ENCODE data around the gene TMEM235.

TMEM235 gene

DNA sequence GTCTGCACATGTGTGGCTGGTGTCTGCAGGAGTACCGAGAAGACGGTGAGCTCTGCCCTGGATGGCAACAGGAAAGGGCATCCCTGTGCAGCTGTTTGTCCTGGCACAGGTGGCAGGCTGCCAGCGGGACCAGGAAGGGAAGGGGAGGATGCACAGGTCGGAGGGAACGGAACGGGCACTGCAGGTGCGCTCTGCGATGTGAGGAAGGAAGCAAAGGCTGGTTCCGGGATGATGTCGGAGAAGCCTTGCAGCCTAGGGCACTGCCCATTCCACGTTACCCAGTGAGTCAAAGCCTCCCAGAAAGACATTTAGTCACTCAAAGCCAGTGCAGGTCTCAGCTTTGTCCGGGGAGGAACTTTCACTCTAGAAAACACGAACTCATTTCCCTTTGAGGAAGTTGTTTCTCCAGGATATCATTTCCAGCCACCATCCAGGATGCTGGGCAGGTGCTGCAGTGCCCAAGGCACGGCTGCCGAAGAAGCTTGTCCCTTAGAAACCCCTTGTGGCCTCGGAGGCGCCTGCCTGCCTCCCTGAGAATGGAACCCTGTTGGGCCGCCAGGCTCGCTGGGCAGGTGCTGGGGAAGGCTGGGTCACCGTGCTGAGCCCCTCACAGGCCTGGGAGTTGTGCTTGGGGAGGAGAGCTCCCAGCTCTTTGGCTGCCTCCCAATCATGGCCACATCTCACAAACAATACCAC, 4.5 kb upstream of the TMEM235 start:
- H4K20me1 ChIP-seq (ENCODE audit: insufficient read depth, low read length): no peaks in the 10 kb centered on the region; the same call in 1 of the 2 replicates
- H3K9me3 ChIP-seq (ENCODE audit: insufficient read depth, low read length, severe bottlenecking): no peaks in the 10 kb centered on the region
- no peaks in the 10 kb centered on the region for H3K27me3 ChIP-seq (ENCODE audit: insufficient read depth, low read length, poor library complexity)
- no peak overlapping the region for H2AFZ ChIP-seq (ENCODE audit: low read depth, low read length)
- TF ChIP-seq EZH2 (IDR thresholded peaks at IDR 0.05; ENCODE audit: borderline replicate concordance, low read depth, low read length, severe bottlenecking): no peak
- TF ChIP-seq, protein P1, sequence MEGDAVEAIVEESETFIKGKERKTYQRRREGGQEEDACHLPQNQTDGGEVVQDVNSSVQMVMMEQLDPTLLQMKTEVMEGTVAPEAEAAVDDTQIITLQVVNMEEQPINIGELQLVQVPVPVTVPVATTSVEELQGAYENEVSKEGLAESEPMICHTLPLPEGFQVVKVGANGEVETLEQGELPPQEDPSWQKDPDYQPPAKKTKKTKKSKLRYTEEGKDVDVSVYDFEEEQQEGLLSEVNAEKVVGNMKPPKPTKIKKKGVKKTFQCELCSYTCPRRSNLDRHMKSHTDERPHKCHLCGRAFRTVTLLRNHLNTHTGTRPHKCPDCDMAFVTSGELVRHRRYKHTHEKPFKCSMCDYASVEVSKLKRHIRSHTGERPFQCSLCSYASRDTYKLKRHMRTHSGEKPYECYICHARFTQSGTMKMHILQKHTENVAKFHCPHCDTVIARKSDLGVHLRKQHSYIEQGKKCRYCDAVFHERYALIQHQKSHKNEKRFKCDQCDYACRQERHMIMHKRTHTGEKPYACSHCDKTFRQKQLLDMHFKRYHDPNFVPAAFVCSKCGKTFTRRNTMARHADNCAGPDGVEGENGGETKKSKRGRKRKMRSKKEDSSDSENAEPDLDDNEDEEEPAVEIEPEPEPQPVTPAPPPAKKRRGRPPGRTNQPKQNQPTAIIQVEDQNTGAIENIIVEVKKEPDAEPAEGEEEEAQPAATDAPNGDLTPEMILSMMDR (IDR thresholded peaks at IDR 0.05; ENCODE audit: borderline replicate concordance, extremely low read depth, low read length, poor library complexity, severe bottlenecking): no peak
- H3K4me2 ChIP-seq (ENCODE audit: insufficient read depth, low read length): no peak overlapping the region
- H3K9ac ChIP-seq (ENCODE audit: low read depth, low read length): no peak overlapping the region
- H3K79me2 ChIP-seq (ENCODE audit: insufficient read depth, low read length): no peaks in the 10 kb centered on the region
- no peak overlapping the region for H3K4me3 ChIP-seq (ENCODE audit: low read depth in 1 of 2, low read length in 2 of 2)
- no peak overlapping the region for H3K27ac ChIP-seq (ENCODE audit: low read length)
- no peaks in the 10 kb centered on the region for H3K4me1 ChIP-seq (ENCODE audit: insufficient read depth, low read length)
- DNase-seq: no peak
- ATAC-seq (ENCODE audit: insufficient read depth, low read depth): no peak
- H3K36me3 ChIP-seq (ENCODE audit: insufficient read depth, low read length): peaks cover 30% of the 10 kb centered on the region

DNA sequence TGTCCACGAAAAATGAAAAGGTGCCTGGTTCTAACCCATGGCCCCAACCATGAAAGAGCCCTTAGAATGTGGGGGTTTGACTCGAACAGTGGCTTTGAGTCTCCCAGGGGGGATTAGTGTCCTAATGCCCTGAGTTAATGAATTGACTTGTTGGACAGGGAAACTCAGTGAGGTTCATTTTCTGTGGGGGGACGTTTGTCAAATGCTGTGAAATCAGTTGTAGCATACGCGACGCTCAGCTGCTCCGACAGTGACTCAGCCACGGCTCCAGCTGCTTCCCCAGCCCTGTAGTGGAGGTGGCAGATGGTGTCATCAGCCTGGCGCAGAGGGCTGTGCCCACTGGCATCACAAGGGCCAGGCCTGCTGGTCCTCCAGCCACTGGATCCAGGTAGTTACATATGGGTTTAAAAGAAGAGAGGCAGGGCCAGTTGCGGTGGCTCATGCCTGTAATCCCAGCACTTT, 3.9 kb upstream of the TMEM235 start:
- DNase-seq: no peak
- Histone ChIP-seq H3K36me3 (ENCODE audit: insufficient read depth, low read length) (peaks cover 26% of the 10 kb centered on the region), H3K9ac (ENCODE audit: low read depth, low read length) (no peak overlapping the region)

DNA sequence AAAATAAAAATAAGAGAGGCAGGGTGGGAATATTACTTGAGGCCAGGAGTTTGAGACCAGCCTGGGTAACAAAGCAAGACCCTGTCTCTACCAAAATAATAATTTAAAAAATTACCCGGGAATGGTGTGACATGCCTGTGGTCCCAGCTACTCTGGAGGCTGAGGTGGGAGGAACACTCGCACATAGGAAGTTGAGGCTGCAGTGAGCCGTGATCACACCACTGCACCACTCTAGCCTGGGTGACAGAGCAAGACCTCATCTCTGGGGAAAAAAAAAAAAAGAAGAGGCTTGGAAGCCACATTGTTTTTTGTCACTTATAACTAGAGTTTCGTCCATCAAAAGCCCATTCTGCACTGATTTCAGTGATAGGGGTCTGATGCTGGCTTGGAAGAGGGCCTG, 3.3 kb upstream of the TMEM235 start:
- no peak for ATAC-seq (ENCODE audit: insufficient read depth, low read depth)
- TF ChIP-seq EZH2 (IDR thresholded peaks at IDR 0.05; ENCODE audit: borderline replicate concordance, low read depth, low read length, severe bottlenecking): no peak
- TF ChIP-seq, protein P1 (IDR thresholded peaks at IDR 0.05; ENCODE audit: borderline replicate concordance, extremely low read depth, low read length, poor library complexity, severe bottlenecking): no peak
- H3K9me3 ChIP-seq (ENCODE audit: insufficient read depth, low read length, severe bottlenecking): no peaks in the 10 kb centered on the region

More for the DNA sequence above, 3.9 kb upstream of the TMEM235 start:
- no peaks in the 10 kb centered on the region for H3K27me3 ChIP-seq (ENCODE audit: insufficient read depth, low read length, poor library complexity)
- no peak overlapping the region for H3K4me3 ChIP-seq (ENCODE audit: low read depth in 1 of 2, low read length in 2 of 2)
- no peak for ATAC-seq (ENCODE audit: insufficient read depth, low read depth)
- H3K27ac ChIP-seq (ENCODE audit: low read length): no peak overlapping the region
- no peak overlapping the region for H3K4me2 ChIP-seq (ENCODE audit: insufficient read depth, low read length)
- no peaks in the 10 kb centered on the region for H3K4me1 ChIP-seq (ENCODE audit: insufficient read depth, low read length)
- H2AFZ ChIP-seq (ENCODE audit: low read depth, low read length): no peak overlapping the region
- H3K9me3 ChIP-seq (ENCODE audit: insufficient read depth, low read length, severe bottlenecking): no peaks in the 10 kb centered on the region
- no peaks in the 10 kb centered on the region; the same call in 1 of the 2 replicates for H4K20me1 ChIP-seq (ENCODE audit: insufficient read depth, low read length)
- no peaks in the 10 kb centered on the region for H3K79me2 ChIP-seq (ENCODE audit: insufficient read depth, low read length)
- no peak for TF ChIP-seq EZH2 (IDR thresholded peaks at IDR 0.05; ENCODE audit: borderline replicate concordance, low read depth, low read length, severe bottlenecking)
- TF ChIP-seq, protein P1 (IDR thresholded peaks at IDR 0.05; ENCODE audit: borderline replicate concordance, extremely low read depth, low read length, poor library complexity, severe bottlenecking): no peak

More for the DNA sequence above, 3.3 kb upstream of the TMEM235 start:
- no peak overlapping the region for H3K4me3 ChIP-seq (ENCODE audit: low read depth in 1 of 2, low read length in 2 of 2)
- no peak overlapping the region for H2AFZ ChIP-seq (ENCODE audit: low read depth, low read length)
- H4K20me1 ChIP-seq (ENCODE audit: insufficient read depth, low read length): no peaks in the 10 kb centered on the region
- no peaks in the 10 kb centered on the region for H3K27me3 ChIP-seq (ENCODE audit: insufficient read depth, low read length, poor library complexity)
- peaks cover 19% of the 10 kb centered on the region for H3K36me3 ChIP-seq (ENCODE audit: insufficient read depth, low read length)
- no peak overlapping the region for H3K9ac ChIP-seq (ENCODE audit: low read depth, low read length)
- H3K27ac ChIP-seq (ENCODE audit: low read length): no peak overlapping the region
- H3K4me2 ChIP-seq (ENCODE audit: insufficient read depth, low read length): no peak overlapping the region
- DNase-seq: no peak
- no peaks in the 10 kb centered on the region for H3K4me1 ChIP-seq (ENCODE audit: insufficient read depth, low read length)
- H3K79me2 ChIP-seq (ENCODE audit: insufficient read depth, low read length): no peaks in the 10 kb centered on the region
